GM12878 (cell line): ENCODE data around the gene TMPRSS11A.

Source experiments
- EZH2 ChIP-seq: IDR thresholded peaks from 2 replicates; pipeline ENCODE4 v1.6.1; 2012; ENCODE audit warnings: low read depth, mild to moderate bottlenecking, control low read depth, inconsistent platforms, low read length, borderline replicate concordance; ENCODE audit not compliant: control insufficient read depth
- JUNB ChIP-seq: IDR thresholded peaks from 2 replicates; pipeline ENCODE4 v1.6.1; 2016; ENCODE audit warnings: antibody characterized with exemption, mild to moderate bottlenecking
- MEF2B ChIP-seq: fragments of 450-650 bp; IDR thresholded peaks from 2 replicates; pipeline ENCODE4 v1.6.1; 2018; ENCODE audit warnings: mild to moderate bottlenecking, moderate library complexity; ENCODE audit not compliant: partially characterized antibody, poor library complexity, severe bottlenecking
- NR2C2 ChIP-seq: IDR thresholded peaks from 2 replicates; pipeline ENCODE4 v1.6.1; 2011; ENCODE audit warnings: borderline replicate concordance, low read depth; ENCODE audit not compliant: control insufficient read depth, insufficient read length
- TF ChIP-seq, protein P1 (sequence below), 3 experiments: IDR thresholded peaks in 2 of 3; conservative IDR thresholded peaks in 1 of 3; 2 replicates each; pipeline ENCODE4 v1.5.1; 2011; ENCODE audit warnings: low read depth in 3 of 3, low read length in 3 of 3, mild to moderate bottlenecking in 3 of 3, control low read depth in 2 of 3, moderate library complexity in 2 of 3, inconsistent platforms in 1 of 3, mixed read lengths in 1 of 3; ENCODE audit not compliant: control insufficient read depth in 2 of 3, insufficient read depth in 1 of 3; ENCODE audit errors: extremely low read depth in 1 of 3
- TF ChIP-seq, protein P2 (sequence below): fragments of 450-650 bp; IDR thresholded peaks from 2 replicates; pipeline ENCODE4 v1.6.1; 2017; ENCODE audit warnings: mild to moderate bottlenecking
- TF ChIP-seq, protein P3 (sequence below): fragments of 450-650 bp; IDR thresholded peaks from 2 replicates; pipeline ENCODE4 v1.6.1; 2016; ENCODE audit warnings: mild to moderate bottlenecking

DNA sequence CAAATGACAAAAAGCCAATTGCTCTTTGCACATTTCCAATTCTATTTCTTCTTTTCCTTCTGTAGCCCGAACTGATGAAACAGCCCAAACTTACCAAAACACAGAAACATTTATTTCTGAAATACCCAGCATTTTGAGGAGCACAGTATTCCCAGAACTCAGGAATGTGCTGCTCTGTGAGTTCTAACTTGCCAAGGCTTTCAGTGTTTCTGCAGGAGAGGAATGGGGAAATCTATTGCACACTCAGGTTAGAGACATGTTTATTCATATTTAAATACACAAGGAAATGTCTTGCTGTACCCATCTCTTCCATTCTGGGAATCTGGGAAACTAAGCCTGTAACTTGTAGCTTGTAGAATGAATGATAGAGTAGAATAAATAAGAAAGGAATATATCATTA lies 90.2 kb downstream of the TMPRSS11A start:
- TF ChIP-seq, protein P1, sequence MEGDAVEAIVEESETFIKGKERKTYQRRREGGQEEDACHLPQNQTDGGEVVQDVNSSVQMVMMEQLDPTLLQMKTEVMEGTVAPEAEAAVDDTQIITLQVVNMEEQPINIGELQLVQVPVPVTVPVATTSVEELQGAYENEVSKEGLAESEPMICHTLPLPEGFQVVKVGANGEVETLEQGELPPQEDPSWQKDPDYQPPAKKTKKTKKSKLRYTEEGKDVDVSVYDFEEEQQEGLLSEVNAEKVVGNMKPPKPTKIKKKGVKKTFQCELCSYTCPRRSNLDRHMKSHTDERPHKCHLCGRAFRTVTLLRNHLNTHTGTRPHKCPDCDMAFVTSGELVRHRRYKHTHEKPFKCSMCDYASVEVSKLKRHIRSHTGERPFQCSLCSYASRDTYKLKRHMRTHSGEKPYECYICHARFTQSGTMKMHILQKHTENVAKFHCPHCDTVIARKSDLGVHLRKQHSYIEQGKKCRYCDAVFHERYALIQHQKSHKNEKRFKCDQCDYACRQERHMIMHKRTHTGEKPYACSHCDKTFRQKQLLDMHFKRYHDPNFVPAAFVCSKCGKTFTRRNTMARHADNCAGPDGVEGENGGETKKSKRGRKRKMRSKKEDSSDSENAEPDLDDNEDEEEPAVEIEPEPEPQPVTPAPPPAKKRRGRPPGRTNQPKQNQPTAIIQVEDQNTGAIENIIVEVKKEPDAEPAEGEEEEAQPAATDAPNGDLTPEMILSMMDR (IDR thresholded peaks at IDR 0.05 in 2 of 3, conservative IDR thresholded peaks at IDR 0.05 in 1 of 3; ENCODE audit: control insufficient read depth in 2 of 3, extremely low read depth in 1 of 3, insufficient read depth in 1 of 3, low read depth in 3 of 3, low read length in 3 of 3), result no peak
- TF ChIP-seq MEF2B, result no peak
- no peak for TF ChIP-seq EZH2
- TF ChIP-seq, protein P2, sequence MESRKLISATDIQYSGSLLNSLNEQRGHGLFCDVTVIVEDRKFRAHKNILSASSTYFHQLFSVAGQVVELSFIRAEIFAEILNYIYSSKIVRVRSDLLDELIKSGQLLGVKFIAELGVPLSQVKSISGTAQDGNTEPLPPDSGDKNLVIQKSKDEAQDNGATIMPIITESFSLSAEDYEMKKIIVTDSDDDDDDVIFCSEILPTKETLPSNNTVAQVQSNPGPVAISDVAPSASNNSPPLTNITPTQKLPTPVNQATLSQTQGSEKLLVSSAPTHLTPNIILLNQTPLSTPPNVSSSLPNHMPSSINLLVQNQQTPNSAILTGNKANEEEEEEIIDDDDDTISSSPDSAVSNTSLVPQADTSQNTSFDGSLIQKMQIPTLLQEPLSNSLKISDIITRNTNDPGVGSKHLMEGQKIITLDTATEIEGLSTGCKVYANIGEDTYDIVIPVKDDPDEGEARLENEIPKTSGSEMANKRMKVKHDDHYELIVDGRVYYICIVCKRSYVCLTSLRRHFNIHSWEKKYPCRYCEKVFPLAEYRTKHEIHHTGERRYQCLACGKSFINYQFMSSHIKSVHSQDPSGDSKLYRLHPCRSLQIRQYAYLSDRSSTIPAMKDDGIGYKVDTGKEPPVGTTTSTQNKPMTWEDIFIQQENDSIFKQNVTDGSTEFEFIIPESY, result no peak
- no peak for TF ChIP-seq JUNB
- TF ChIP-seq, protein P3, sequence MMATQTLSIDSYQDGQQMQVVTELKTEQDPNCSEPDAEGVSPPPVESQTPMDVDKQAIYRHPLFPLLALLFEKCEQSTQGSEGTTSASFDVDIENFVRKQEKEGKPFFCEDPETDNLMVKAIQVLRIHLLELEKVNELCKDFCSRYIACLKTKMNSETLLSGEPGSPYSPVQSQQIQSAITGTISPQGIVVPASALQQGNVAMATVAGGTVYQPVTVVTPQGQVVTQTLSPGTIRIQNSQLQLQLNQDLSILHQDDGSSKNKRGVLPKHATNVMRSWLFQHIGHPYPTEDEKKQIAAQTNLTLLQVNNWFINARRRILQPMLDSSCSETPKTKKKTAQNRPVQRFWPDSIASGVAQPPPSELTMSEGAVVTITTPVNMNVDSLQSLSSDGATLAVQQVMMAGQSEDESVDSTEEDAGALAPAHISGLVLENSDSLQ, result no peak
- TF ChIP-seq NR2C2, result no peak
